CD4-positive, alpha-beta T cell treated with Interleukin-2 at 100 ng/mL for 4 hours (primary cell): ENCODE data around the gene CFAP251.
"Not testable (repeated sequence)": the region's sequence is repeated elsewhere in the genome, so short reads cannot be mapped to it uniquely, and the experiment has no call there.

Experiments used
- DNase-seq: peaks from one replicate; pipeline ENCODE4 v3.0.0-alpha.2; 2020; ENCODE audit warnings: low spot score

The CFAP251 gene

GRCh38 chr12:121911824-121912585 is 6.4 kb upstream of the CFAP251 start:
- DNase-seq = no peak

GRCh38 chr12:121915841-121916321 is 2.5 kb upstream of the CFAP251 start:
- no peak for DNase-seq

- DNase-seq = no peak
These were observed 1.7 kb upstream of the CFAP251 start for GRCh38 chr12:121916719-121917118.

GRCh38 chr12:121918679-121919038 is 267 bp downstream of the CFAP251 start:
- no peak for DNase-seq

- no peak for DNase-seq
These were observed 2.7 kb downstream of the CFAP251 start for GRCh38 chr12:121921066-121921465.

- DNase-seq = no peak
These were observed 6.9 kb downstream of the CFAP251 start for GRCh38 chr12:121925358-121925695.

- no peak for DNase-seq
These were observed 8.7 kb downstream of the CFAP251 start for GRCh38 chr12:121926874-121927706.

GRCh38 chr12:121927813-121928212 is 9.4 kb downstream of the CFAP251 start:
- DNase-seq = no peak

GRCh38 chr12:121929545-121929944 is 11.2 kb downstream of the CFAP251 start:
- DNase-seq = not testable (repeated sequence)

- no peak for DNase-seq
These were observed 12.5 kb downstream of the CFAP251 start for GRCh38 chr12:121930862-121931261.

- no peak for DNase-seq
These were observed 13.8 kb downstream of the CFAP251 start for GRCh38 chr12:121932176-121932536.

- DNase-seq = no peak
These were observed 14.6 kb downstream of the CFAP251 start for GRCh38 chr12:121932914-121933521.

GRCh38 chr12:121933522-121934308 is 15.3 kb downstream of the CFAP251 start:
- no peak for DNase-seq

GRCh38 chr12:121934309-121934664 is 15.9 kb downstream of the CFAP251 start:
- DNase-seq = no peak

- DNase-seq = no peak
These were observed 19.3 kb downstream of the CFAP251 start for GRCh38 chr12:121937654-121938053.

GRCh38 chr12:121939186-121939585 is 20.8 kb downstream of the CFAP251 start:
- no peak for DNase-seq

GRCh38 chr12:121939992-121940766 is 21.8 kb downstream of the CFAP251 start:
- no peak for DNase-seq

GRCh38 chr12:121942145-121942718 is 23.8 kb downstream of the CFAP251 start:
- DNase-seq = no peak

- no peak for DNase-seq
These were observed 25.5 kb downstream of the CFAP251 start for GRCh38 chr12:121943926-121944325.

GRCh38 chr12:121946313-121947025 is 28.1 kb downstream of the CFAP251 start:
- no peak for DNase-seq
